GM18907 (cell line): ENCODE results near the gene ZNF865.

Experiments
- ATAC-seq: cut with Tn5 transposase; IDR thresholded peaks from one replicate; pipeline ENCODE4 v1.9.1; 2021; ENCODE audit warnings: mild to moderate bottlenecking, moderate library complexity; ENCODE audit not compliant: unreplicated experiment

Gene ZNF865

GRCh38 chr19:55586976-55587668 lies 18.3 kb upstream of the ZNF865 start:
- ATAC-seq = peak; percentile 91

DNA sequence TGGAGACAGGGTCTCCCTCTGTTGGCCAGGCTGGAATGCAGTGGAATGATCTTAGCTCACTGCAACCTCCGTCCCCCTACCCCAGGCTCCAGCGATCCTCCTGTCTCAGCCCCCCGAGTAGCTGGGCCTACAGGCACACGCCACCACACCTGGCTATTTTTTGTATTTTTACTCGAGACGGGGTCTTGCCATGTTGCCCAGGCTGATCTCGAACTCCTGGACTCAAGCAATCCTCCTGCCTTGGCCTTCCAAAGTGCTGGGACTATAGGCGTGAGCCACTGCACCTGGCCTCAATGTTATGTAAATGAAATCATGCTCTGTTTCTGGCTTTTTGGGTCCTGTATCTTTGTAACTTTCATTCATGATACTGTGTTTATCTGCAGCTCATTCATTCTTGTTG lies 16.7 kb upstream of the ZNF865 start:
- no peak for ATAC-seq

DNA sequence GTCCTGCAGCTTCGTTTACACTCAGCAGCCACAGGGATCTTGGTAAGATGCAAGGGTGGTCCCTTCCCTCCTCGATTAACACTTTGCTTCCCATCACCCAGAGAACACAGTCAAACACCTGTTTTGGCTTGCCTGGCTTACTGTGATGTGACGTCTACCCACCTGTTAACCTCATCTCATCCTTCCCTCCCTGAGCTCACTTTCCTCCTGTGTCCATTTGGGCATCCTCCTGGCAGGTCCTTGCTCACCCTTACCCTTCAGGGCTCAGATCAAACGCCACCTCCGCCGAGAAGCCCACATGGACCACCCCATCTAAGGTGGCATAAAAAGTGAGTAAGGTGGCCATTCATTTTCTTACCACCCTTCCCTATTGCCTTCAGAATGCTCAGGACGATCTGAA lies 15.3 kb upstream of the ZNF865 start:
- no peak for ATAC-seq

DNA sequence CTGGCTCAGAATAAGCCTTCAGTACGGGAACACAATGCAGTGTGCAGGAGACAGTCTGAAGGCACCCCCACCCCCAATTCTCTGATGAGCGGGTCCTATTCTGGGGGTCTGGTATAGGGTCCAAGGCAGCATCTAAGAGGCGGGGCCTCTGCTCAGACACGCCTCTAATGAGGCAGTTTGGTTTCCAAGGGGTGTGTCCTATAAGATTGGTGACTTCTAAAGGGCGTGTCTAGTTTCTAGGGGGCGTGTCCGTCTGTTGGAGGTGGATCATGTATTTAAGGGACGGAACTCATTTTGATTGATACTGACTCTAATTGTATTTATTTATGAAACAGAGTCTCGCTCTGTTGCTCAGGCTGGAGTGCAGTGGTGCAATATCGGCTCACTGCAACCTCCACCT lies 14.8 kb upstream of the ZNF865 start:
- no peak for ATAC-seq

- ATAC-seq = no peak
These were observed 13.9 kb upstream of the ZNF865 start for GRCh38 chr19:55591555-55591954.

DNA sequence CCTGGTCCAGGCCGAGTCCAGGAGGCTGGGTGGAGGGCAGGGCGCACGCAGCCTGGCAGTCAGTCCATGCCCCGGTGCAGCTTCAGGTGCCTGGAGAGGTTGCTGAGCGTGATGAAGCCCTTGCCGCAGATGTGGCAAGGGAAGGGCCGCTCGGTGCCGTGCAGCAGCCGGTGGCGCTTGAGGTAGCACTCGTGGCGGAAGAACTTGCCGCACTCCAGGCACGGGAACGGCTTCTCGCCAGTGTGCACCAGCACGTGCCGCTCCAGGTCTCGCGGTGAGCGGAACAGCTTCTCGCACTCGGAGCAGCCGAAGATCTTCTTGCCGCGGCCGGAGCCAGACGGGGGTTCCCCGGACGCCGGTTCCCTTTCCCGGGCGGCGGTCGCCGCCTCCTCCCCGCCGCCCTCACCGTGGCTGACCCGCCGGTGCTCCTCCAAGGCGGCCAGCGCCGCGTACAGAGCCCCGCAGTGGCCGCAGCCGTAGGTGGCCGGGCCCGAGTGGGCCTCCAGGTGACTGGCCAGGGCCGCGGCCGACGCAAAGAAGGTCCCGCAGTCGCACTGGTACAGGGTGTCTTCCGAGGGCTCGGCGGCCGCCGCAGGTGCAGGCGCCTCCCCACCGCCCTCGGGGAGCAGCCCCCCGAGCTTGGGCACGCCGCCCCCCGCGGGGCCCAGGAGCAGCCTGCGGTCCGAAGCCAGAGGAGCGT lies 12.9 kb upstream of the ZNF865 start:
- no peak for ATAC-seq

GRCh38 chr19:55593096-55593772 lies 12.2 kb upstream of the ZNF865 start:
- ATAC-seq = no peak

DNA sequence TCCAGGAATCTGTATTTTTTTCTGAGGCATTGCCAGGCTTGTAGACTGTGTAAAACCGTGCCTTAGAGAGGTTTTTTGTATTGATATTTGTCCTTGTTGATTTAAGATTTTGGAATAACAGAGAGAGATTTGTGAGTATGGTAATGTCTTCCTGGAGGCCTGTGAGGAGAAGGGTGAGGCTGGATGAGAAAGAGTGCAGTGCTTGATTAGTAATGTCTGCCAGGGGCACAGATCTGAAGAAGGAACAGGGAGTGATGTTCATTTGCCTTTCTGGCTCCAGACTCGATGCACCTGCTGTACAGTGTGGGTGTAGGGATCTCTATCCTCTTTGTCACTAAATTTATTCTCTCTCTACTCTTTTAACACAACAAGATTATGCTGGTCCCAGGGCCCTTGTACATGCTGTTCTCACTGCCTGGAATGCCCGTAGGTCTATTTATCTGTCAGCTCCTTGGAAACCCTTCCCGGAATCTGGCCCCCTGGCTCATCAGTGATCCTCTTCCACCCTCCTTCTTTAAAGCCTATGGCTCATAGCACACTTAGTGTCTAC lies 10.4 kb upstream of the ZNF865 start:
- no peak for ATAC-seq

DNA sequence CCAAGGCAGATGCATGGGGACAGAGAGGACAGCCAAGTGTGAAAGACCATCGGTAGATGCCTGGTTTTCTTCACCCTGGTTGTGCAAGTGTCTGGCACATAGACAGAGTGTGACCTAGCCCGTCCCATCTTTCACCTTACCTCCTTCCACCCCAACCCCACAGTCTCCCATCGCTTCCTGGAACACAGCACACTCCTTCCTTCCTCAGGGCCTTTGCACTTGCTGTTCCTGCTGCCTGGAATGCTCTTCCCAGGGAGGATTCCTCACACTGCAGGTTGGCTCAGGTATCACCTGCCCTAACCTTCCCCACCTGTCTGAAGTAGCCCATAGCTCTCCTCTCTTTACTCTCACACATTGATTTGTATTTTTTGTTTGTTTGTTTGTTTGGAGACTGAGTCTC lies 9.1 kb upstream of the ZNF865 start:
- no peak for ATAC-seq

DNA sequence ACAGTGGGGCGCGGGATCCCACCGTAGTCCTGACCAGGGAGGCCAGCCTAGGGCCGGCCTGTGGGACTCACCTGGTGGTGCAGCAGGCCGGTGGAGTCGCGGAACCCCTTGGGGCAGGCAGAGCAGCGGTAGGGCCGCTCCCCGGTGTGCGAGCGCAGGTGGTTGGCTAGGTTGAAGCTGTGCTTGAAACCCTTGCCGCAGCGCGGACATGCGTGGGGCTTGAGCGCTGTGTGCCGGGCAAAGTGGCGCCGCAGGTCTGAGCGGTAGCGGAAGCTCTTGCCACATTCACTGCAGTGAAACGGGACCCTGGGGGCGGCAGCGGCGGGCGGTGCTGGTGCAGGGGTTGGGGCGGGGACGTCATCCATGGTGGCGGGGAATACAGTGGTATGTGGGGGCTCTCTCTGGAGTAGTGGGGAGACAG lies 7.9 kb upstream of the ZNF865 start:
- ATAC-seq = no peak

DNA sequence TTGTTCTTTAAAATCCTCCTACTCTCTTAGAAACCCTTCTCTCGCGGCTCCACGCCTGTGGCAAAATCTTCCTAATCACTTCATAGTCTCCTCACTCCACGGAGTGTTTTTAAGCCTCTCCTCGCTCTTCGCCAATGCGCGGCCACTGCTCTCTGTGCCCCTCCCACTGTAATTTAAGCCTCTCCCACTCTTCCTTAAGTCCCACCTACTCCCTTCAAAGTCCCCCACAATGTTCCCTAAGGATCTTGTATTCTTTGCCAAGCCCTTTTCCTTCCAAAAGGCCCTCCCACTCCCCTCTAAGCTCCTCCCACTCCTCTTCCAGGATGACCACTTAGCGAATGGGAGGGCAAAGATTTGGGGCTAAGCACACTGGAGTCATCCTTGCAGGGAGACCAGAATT lies 7.4 kb upstream of the ZNF865 start:
- no peak for ATAC-seq

- peak; percentile 57 for ATAC-seq
These were observed 6.6 kb upstream of the ZNF865 start for GRCh38 chr19:55598719-55599467.

DNA sequence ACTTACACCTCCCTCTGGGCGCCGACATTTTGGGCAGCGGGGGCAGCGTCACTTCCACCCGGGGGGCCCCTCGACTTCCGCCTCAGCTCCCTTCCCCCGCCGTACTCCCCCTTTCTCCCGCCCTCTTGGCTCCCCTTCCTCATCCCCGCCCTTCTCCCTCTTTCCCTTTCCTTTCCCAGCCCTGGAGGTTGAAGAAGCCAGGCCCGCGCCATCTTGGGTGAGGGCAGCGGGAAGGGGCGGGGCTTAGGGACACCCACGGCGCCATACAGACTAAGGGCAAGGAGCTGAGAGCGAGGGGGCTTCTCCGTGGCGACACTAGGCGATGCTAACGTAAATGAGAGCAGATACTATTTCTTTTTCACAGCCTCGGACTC lies 6.0 kb upstream of the ZNF865 start, which contains the start of gene FIZ1:
FIZ1 (minus strand) TSS at position 50 of the 374 bp plus-strand sequence. CDS start 1,652 bp downstream, outside the sequence.
- peak; percentile 57 for ATAC-seq

GRCh38 chr19:55599842-55600661 lies 5.4 kb upstream of the ZNF865 start, which contains the start of gene ZNF524:
ZNF524 (plus strand) TSS chr19:55600288; CDS start chr19:55602113, 1,825 bp downstream.
- peak; percentile 54 for ATAC-seq

GRCh38 chr19:55600662-55601028 lies 4.8 kb upstream of the ZNF865 start:
- ATAC-seq = no peak

DNA sequence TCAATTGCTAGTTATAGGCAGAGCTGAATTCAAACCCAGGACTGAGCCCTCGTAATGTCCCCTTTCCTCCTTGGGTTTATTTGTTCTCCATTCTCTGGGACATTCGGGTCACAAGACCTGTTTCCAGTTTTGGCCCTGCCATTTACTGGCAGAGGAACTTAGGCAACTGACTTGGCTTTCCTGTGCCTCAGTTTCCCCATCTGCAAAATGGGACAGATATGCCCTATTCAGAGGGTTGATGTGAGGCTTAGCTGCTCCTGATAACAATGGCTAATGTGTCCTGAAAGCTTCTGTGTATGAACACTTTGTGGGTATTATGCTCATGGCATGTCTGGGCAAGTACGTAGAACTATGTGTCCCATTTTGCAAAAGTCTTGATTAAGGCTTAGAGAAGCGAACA lies 4.4 kb upstream of the ZNF865 start:
- ATAC-seq = no peak

- no peak for ATAC-seq
These were observed 3.1 kb upstream of the ZNF865 start for GRCh38 chr19:55602104-55603001.

DNA sequence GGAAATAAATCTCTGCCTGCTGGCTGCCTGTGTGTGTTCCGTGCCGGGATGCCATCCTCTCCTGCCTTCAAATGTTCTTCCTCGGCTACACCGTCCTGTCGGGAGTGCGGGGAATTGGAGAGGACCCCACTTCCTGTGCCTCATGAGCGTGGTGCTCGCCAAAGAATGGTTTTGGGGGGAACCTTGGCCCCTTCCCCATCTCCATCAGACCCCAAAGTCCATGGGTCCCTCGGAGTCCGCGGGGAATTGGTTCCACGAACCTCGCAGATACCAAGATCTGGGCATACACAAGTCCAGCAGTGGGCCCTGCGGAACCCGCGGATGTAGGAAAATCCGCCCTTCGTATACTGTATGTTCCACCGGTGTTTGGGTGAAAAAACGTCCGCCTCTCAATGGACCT lies 2.3 kb upstream of the ZNF865 start:
- ATAC-seq = no peak
